IPS DF 4.7 (cell line): Measurements from ENCODE around the gene PLAGL1.
A peak's percentile ranks its signal among the peaks of the same experiment; 100 is the strongest.
"Not testable (repeated sequence)": the region's sequence is repeated elsewhere in the genome, so short reads cannot be mapped to it uniquely, and the experiment has no call there.

Experiments used
- DNase-seq: peaks from one replicate; pipeline ENCODE4 v3.0.0-alpha.2; 2013; ENCODE audit warnings: low spot score; ENCODE audit errors: extremely low read depth

Gene PLAGL1

DNA sequence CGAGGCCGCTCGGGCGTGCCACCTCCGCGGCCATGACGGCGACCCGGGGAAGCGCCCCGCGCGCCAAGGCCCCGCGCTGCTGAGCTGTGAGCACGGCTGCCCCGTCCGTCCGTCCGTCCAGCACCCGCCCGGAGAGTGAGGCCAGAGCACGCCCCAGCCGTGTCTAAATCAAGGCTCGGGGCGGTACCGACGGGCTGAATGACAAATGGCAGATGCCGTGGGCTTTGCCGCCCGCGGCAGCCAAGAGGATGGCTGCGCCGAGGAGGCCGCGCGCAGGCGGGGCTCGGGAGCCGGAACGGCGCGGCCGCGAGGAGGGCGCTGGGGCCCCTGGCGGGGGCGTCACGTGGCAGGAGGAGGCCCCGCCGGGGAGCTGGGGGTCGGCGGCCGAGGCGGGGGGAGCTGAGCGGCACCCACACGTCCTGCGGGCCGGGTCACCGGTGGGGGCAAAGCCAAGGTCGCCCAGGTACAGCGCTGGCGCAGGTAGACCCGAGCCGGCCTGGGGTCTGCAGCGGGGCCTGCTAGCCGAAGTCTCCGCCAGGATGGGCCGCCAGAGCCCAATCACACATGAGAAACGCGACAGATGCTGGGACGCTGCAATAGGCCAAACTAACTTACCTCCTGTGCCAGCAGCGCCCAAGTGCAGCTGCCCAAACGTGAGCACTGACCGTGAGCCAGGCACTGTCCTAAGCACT is at the start of gene PLAGL1:
Gene PLAGL1 (minus strand): TSS at position 140 of the 692 bp plus-strand sequence. CDS start 60,123 bp downstream, outside the sequence.
- no peak for DNase-seq

GRCh38 chr6:144055121-144055931 is 47.3 kb upstream of the PLAGL1 start:
- DNase-seq = no peak

- no peak for DNase-seq
Observed at GRCh38 chr6:144053601-144054000, 45.5 kb upstream of the PLAGL1 start.

GRCh38 chr6:144052488-144052887 is 44.4 kb upstream of the PLAGL1 start:
- DNase-seq = no peak

DNA sequence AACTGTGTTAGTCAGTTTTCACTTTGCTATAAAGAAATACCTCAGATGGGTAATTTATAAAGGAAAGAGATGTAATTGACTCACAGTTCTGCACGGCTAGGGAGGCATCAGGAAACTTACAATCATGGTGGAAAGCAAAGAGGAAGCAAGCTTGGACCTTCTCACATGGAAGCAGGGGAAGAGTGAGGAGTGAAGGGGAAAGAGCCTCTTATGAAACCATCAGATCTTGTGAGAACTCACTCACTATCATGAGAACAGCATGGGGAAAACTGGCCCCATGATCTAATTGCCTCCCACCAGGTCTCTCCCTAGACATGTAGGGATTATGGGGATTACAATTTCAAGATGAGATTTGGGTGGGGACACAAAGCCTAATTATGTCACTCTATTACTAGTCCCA is 41.3 kb upstream of the PLAGL1 start:
- DNase-seq = no peak

GRCh38 chr6:144047688-144048087 is 39.6 kb upstream of the PLAGL1 start:
- DNase-seq = no peak

GRCh38 chr6:144046672-144047071 is 38.6 kb upstream of the PLAGL1 start:
- not testable (repeated sequence) for DNase-seq

GRCh38 chr6:144044989-144045388 is 36.9 kb upstream of the PLAGL1 start:
- not testable (repeated sequence) for DNase-seq

GRCh38 chr6:144036835-144037195 is 28.8 kb upstream of the PLAGL1 start:
- DNase-seq = no peak

DNA sequence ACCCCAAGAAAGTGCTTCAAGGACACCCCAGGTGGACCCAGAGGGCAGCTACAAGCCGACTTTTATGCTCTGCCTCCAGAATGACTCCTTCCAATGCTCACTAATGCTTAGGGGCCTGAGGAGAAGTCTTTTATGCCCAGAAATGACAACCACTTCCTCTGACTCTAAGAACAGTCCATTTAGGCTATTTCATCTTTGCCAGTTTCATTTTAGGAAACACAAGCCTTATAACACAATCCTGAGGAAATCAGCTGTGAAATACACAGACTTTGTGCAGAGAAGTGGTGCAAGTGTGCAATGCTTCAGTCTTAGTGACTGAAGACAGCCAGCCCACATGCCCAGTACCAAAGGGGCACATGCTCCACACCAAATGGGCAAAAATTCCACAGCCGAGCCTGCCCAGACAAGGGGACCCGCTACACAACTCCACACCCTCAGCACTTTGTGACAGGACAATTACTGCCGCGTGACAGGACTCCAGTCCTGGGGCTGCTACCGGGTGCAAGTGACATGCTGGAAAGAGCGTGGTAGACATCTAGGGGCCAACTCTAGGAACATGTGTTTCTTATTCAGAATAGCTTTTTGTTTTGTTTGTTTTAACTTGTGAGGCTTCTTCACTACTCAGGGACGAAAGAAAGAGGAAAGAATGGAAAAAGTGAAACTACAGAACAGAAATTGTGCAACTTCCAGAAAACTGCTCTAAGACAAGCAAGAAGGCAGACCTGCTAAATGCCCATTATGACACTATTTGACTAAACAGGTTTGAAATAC is 28.2 kb upstream of the PLAGL1 start:
- no peak for DNase-seq

DNA sequence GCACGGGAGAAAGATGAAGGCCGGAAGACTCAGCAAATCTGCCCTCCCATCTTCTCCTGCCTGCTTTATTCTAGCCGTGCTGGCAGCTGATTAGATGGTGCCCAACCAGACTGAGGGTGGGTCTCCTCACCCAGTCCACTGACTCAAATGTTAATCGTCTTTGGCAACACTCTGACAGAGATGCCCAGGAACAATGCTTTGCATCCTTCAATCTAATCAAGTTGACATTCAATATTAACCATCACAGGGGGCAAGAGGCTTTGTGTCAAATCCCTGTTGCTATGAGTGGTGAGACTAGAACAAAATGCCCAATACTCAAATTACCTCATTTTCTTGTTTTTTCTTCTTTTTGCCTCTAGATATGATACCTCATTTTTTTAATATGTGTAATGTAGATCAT is 27.4 kb upstream of the PLAGL1 start:
- DNase-seq = no peak

DNA sequence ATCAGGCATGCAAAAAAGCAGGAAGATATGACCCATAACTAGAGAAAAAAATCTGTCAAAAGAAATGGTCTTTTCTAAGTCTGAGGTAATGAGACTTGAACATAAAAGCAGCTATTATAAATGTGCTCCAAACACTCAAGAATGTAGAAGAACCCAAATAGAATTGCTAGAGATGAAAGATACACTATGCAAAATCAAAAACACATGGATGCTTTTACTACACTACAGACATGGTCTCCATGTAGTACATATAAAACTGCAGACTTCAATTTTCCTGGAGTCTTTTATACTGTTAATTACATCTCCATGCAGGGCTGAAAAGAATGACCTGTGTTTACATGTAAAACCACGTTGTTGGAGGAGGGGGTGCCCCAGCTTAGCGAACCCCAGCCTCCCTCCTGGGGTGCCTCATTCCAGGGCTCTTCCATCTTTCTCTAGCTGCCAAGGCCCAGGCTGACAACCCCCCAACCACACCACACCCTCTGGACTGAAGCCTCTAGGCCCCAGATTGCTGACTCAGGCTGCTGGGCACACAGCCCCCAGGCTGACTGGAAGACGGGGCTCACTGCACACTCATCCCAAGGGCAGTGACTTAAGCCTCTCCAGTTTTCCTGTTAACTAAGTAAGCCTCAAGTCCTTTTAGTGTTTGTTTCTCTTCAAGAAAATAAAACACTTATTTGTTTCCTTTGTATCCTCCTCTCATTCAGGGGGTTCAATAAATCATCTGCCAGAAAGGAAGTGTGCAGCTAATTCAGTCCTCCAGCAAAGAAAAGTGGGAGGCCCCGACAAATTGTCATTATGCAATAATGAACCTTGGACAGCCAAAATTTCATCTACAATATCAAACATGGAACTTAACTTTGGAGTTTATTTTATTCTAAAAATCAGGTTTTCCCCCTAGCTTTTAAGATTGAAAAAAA is 26.0 kb upstream of the PLAGL1 start:
- DNase-seq = no peak

DNA sequence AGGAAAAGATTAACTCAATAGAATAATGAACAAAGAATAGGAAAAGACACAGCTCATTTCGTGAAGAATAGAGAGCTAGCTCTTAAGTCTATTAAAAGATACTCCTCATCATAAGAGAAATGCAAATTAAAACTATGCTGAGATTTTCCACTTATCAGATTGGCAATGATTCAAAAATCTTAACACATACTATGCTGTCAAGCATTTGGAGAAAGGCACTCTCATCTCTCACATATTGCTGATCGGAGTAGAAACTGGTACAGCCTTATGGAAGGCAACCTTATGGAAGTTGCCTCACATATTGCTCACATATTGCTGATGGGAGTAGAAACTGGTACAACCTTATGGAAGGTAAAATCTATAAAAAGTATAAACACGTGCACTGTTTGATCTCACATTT is 21.4 kb upstream of the PLAGL1 start:
- no peak for DNase-seq

- DNase-seq = no peak
Observed at GRCh38 chr6:144027932-144028587, 20.0 kb upstream of the PLAGL1 start.

DNA sequence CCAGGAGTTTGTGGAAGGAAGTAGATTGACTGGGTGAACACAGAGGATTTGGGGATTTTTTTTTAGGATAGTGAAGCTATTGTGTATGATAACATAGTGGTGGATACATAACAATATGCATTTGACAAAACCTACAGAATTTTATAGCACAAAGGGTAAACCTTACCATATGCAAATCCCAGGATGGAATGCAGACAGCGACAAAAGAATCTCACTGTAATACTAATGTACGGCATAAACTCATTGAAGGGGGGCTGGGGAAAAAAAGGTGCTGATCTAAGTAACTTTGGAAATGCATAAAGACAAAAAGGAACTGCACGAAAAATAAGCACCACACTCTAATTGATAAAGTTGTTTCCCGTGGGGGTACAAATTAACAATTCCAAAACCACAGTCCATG is 15.2 kb upstream of the PLAGL1 start:
- DNase-seq = no peak

DNA sequence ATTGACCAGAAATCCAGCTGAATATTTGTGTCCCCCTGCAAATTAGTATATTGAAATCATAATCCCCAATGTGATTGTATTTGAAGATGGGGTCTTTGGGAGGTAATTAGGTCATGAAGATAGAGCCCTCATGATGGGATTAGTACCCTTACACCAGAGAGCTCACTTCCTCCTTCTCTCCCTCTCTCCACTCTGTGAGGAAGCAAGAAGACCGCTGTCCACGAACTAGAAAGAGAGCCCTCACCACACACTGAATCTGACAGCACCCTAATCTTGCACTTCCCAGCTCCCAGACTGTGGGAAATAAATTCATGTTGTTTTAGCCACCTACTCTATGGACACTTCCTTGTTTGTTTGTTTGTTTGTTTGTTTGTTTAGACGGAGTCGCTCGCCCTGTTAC is 11.9 kb upstream of the PLAGL1 start:
- DNase-seq = no peak

- no peak for DNase-seq
Observed at GRCh38 chr6:144017166-144018094, 9.4 kb upstream of the PLAGL1 start.

DNA sequence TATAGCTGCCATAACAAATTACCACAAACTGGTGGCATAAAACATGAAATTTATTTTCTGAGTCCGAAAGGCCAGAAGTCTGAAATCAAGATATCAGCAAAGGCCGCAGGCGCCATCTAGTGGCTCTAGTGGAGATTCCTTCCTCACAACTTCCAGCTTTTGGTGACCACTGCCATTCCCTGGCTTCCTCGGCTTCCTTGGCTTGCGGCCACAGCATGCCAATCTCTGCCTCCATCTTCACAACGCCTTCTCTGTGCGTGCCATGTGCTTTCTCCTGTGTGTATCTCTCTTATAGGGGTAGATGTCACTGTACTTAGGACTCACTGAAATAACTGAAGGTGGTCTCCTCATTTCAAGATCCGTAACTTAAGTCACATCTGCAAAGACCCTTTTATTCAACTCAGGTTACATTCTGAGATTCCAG is 5.4 kb upstream of the PLAGL1 start:
- DNase-seq = peak; percentile 38

GRCh38 chr6:144012534-144012933 is 4.5 kb upstream of the PLAGL1 start:
- no peak for DNase-seq
